ENCODE results near the gene PRDM16.
"Not testable (repeated sequence)": the region's sequence is repeated elsewhere in the genome, so short reads cannot be mapped to it uniquely, and the experiment has no call there.

Gene PRDM16

GRCh38 chr1:3272321-3273045 lies 203.5 kb downstream of the PRDM16 start:
- DNase-seq: no peak

- DNase-seq: no peak
Measured at GRCh38 chr1:3273447-3273846, 204.4 kb downstream of the PRDM16 start.

- DNase-seq: no peak
Measured at GRCh38 chr1:3274972-3275371, 206.0 kb downstream of the PRDM16 start.

- DNase-seq: no peak
Measured at GRCh38 chr1:3275471-3276340, 206.7 kb downstream of the PRDM16 start.

- no peak for DNase-seq
Measured at GRCh38 chr1:3276341-3276800, 207.4 kb downstream of the PRDM16 start.

- DNase-seq: no peak
Measured at GRCh38 chr1:3277011-3277471, 208.0 kb downstream of the PRDM16 start.

GRCh38 chr1:3277623-3278022 lies 208.6 kb downstream of the PRDM16 start:
- DNase-seq: no peak

GRCh38 chr1:3278416-3279181 lies 209.6 kb downstream of the PRDM16 start:
- DNase-seq: no peak

GRCh38 chr1:3279182-3279470 lies 210.1 kb downstream of the PRDM16 start:
- no peak for DNase-seq

- no peak for DNase-seq
Measured at GRCh38 chr1:3281735-3282134, 212.7 kb downstream of the PRDM16 start.

GRCh38 chr1:3282186-3282585 lies 213.2 kb downstream of the PRDM16 start:
- no peak for DNase-seq

- DNase-seq: no peak
Measured at GRCh38 chr1:3282656-3283430, 213.8 kb downstream of the PRDM16 start.

- DNase-seq: no peak
Measured at GRCh38 chr1:3283849-3284248, 214.8 kb downstream of the PRDM16 start.

- DNase-seq: no peak
Measured at GRCh38 chr1:3284691-3285090, 215.7 kb downstream of the PRDM16 start.

- DNase-seq: no peak
Measured at GRCh38 chr1:3285106-3285740, 216.2 kb downstream of the PRDM16 start.

- DNase-seq: not testable (repeated sequence)
Measured at GRCh38 chr1:3287095-3287494, 218.1 kb downstream of the PRDM16 start.

- no peak for DNase-seq
Measured at GRCh38 chr1:3287656-3288160, 218.7 kb downstream of the PRDM16 start.

- no peak for DNase-seq
Measured at GRCh38 chr1:3289502-3289901, 220.5 kb downstream of the PRDM16 start.

- DNase-seq: no peak
Measured at GRCh38 chr1:3290438-3290837, 221.4 kb downstream of the PRDM16 start.

- no peak for DNase-seq
Measured at GRCh38 chr1:3290915-3291314, 221.9 kb downstream of the PRDM16 start.

- DNase-seq: no peak
Measured at GRCh38 chr1:3292051-3292722, 223.2 kb downstream of the PRDM16 start.
